A673 (cell line): ENCODE measurements around the gene LRP1-AS. TPM values are rescaled to one million over a fixed set of nuclear protein-coding genes. Genes with fewer than 3 reads are reported as not detected.

ENCODE experiments used
- BruUV-seq: library from RNA; stranded (reverse); fragments of 400-500 nt; replicated peaks from 2 replicates; lab custom pipeline; 2021; lab: Mats Ljungman, UMichigan
- CTCF ChIA-PET: fragments of 300-600 bp; sonication (Branson Sonifier 250); formaldehyde crosslinking; loops from one replicate; lab custom pipeline; 2022; ENCODE audit warnings: antibody characterized with exemption; lab: Charles Lee
- POLR2A ChIA-PET: fragments of 300-600 bp; sonication (Branson Sonifier 250); formaldehyde crosslinking; loops from one replicate; lab custom pipeline; 2022; ENCODE audit warnings: antibody characterized with exemption; ENCODE audit not compliant: low non-redundant PET; lab: Charles Lee
- DNase-seq: peaks from one replicate; pipeline ENCODE4 v3.0.0-alpha.2; 2015; ENCODE audit warnings: low spot score
- H3K27ac ChIP-seq: fragments of 200-600 bp; sonication (generic); 2 replicates; pipeline ENCODE4 v1.5.1; 2016; ENCODE audit warnings: mixed run types, low read depth, mild to moderate bottlenecking, mixed read lengths, antibody characterized with exemption, low read length; ENCODE audit not compliant: poor library complexity, severe bottlenecking
- H3K27me3 ChIP-seq: fragments of 200-600 bp; sonication (generic); replicated peaks from 2 replicates; pipeline ENCODE4 v1.6.1; 2017; ENCODE audit warnings: mixed run types, low read depth, mild to moderate bottlenecking, mixed read lengths, antibody characterized with exemption, low read length; ENCODE audit not compliant: insufficient read depth, poor library complexity
- H3K36me3 ChIP-seq: fragments of 200-600 bp; sonication (generic); 2 replicates; pipeline ENCODE4 v1.6.1; 2016; ENCODE audit warnings: mixed run types, mild to moderate bottlenecking, mixed read lengths, antibody characterized with exemption, low read length; ENCODE audit not compliant: insufficient read depth, poor library complexity, severe bottlenecking
- H3K4me1 ChIP-seq: fragments of 200-600 bp; sonication (generic); 2 replicates; pipeline ENCODE4 v1.6.1; 2017; ENCODE audit warnings: mixed run types, mild to moderate bottlenecking, mixed read lengths, antibody characterized with exemption, low read length; ENCODE audit not compliant: insufficient read depth, poor library complexity, severe bottlenecking
- H3K4me3 ChIP-seq: fragments of 200-600 bp; sonication (generic); 2 replicates; pipeline ENCODE4 v1.5.1; 2016; ENCODE audit warnings: low read depth, mixed run types, mild to moderate bottlenecking, mixed read lengths, low read length; ENCODE audit not compliant: poor library complexity, severe bottlenecking
- H3K9me3 ChIP-seq: fragments of 200-600 bp; sonication (generic); 2 replicates; pipeline ENCODE4 v1.6.1; 2016; ENCODE audit warnings: mixed run types, low read depth, mild to moderate bottlenecking, mixed read lengths, antibody characterized with exemption, low read length; ENCODE audit not compliant: poor library complexity, severe bottlenecking
- CTCF ChIP-seq: fragments of 300-800, 200-600 bp; sonication (generic); conservative IDR thresholded peaks from 2 replicates; pipeline ENCODE4 v1.5.1; 2017; ENCODE audit warnings: low read depth, mild to moderate bottlenecking, antibody characterized with exemption, low read length, moderate library complexity, mixed read lengths
- EZH2 ChIP-seq: fragments of 200-600 bp; sonication (generic); IDR thresholded peaks from 2 replicates; pipeline ENCODE4 v1.6.1; 2017; ENCODE audit warnings: borderline replicate concordance, low read depth, mild to moderate bottlenecking, mixed read lengths, antibody characterized with exemption, low read length; ENCODE audit not compliant: poor library complexity, severe bottlenecking
- intact Hi-C: fragments of 100-400 bp; cut with micrococcal nuclease; formaldehyde crosslinking; loops from one replicate; pipeline ENCODE4 v1.10.0; 2022; ENCODE audit not compliant: unreplicated experiment
- total RNA-seq: library from RNA; stranded (reverse); gene quantifications from 2 replicates; pipeline ENCODE4 v1.2.3, GENCODE V29; 2021

The LRP1-AS gene
- total RNA-seq, 1 experiment from 2014 or later = not detected

- Histone ChIP-seq H3K27ac (no peak overlapping the region), H3K4me3 (no peak overlapping the region), H3K36me3 (peaks cover 10% of the 10 kb centered on the region), H3K9me3 (no peaks in the 10 kb centered on the region), H3K27me3 (no peaks in the 10 kb centered on the region), H3K4me1 (peaks cover 11% of the 10 kb centered on the region)
- TF ChIP-seq EZH2 (no peak), CTCF (no peak)
- POLR2A ChIA-PET = no interaction called here
- no TSS peak for BruUV-seq
- CTCF ChIA-PET = no interaction called here
- no peak for DNase-seq
- intact Hi-C loops = no loop called here
These were observed 43.4 kb upstream of the LRP1-AS start for GRCh38 chr12:57190821-57191220.

DNA sequence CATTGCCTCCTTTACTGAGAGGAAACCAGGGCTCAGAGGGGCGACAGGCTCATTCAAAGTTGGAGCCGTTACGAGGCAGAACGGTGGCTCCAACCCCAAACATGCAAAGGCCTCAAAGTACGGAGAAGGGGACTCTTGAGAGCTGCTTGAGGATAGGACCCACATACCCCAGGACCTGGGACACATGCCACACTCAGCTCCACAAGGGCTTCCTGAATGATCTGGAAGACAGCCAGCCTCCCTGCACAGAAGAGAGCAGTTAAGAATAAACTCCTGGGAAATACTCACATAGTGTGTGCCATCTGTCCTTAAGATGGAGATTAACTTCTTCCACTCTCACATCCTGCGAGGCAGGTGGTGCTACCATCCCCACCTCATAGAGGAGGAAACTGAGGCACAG, 42.6 kb upstream of the LRP1-AS start:
- Histone ChIP-seq H3K4me1 (peaks cover 11% of the 10 kb centered on the region), H3K4me3 (no peak overlapping the region), H3K36me3 (peaks cover 13% of the 10 kb centered on the region), H3K27me3 (no peaks in the 10 kb centered on the region), H3K27ac (peak overlapping the region; percentile 59), H3K9me3 (no peaks in the 10 kb centered on the region)
- TF ChIP-seq CTCF (no peak), EZH2 (no peak)
- ChIA-PET CTCF (no interaction called here), POLR2A (no interaction called here)
- peak; percentile 77 for DNase-seq
- no TSS peak for BruUV-seq
- intact Hi-C loops = no loop called here

- ChIA-PET POLR2A (no interaction called here), CTCF (interaction anchor here (0.6 kb wide), 1 partner anchor 89 kb away, joined by 5 read pairs; no protein-coding TSS in a partner anchor)
- Histone ChIP-seq H3K27me3 (no peaks in the 10 kb centered on the region), H3K4me3 (no peak overlapping the region), H3K36me3 (peaks cover 14% of the 10 kb centered on the region), H3K9me3 (no peaks in the 10 kb centered on the region), H3K27ac (no peak overlapping the region), H3K4me1 (peaks cover 11% of the 10 kb centered on the region)
- DNase-seq = no peak
- no peak for TF ChIP-seq CTCF
- no peak for TF ChIP-seq EZH2
- intact Hi-C loops = loop anchor here (10.0 kb wide), 1 partner anchor 433 kb away; the partner anchor contains the start of gene PRIM1
- BruUV-seq = no TSS peak
These were observed 40.6 kb upstream of the LRP1-AS start for GRCh38 chr12:57188090-57188425.
